ENCODE data around the gene FBH1. TPM values are rescaled to one million over a fixed set of nuclear protein-coding genes. Genes with fewer than 3 reads are reported as not detected.

FBH1 gene
- total RNA-seq, 5 donors from 2014 or later (not counting 1 experiment from before 2014, with no cell fraction given) = 72.8 to 95.5 (median 86.2) TPM

GRCh38 chr10:5887029-5887428 is 3.0 kb upstream of the FBH1 start:
- ATAC-seq (replicated peaks in 1 of 4) (no peak), DNase-seq (no peak)
- no CpG with 5 or more reads among the region's 1 CpG for WGBS (ENCODE audit: insufficient coverage)
- CTCF ChIA-PET = interaction anchor here in 1 of 2 donors (0.6 to 0.7 kb wide), 2 partner anchors 212 to 258 kb away, joined by 3 to 4 read pairs; no protein-coding TSS in a partner anchor
- Histone ChIP-seq H3K27me3 (replicated peaks in 1 of 2; ENCODE audit: control insufficient read depth in 2 of 2, extremely low read depth in 1 of 2, insufficient read depth in 2 of 2, low read length in 1 of 2) (no peaks in the 10 kb centered on the region), H3K36me3 (ENCODE audit: control insufficient read depth in 2 of 2, extremely low read depth in 1 of 2, insufficient read depth in 1 of 2, low read length in 1 of 2) (peaks cover 12 to 18% of the 10 kb centered on the region in 2 donors), H3K4me1 (ENCODE audit: control insufficient read depth in 1 of 2, extremely low read depth in 1 of 2, insufficient read depth in 2 of 2, low read length in 2 of 2) (peaks cover 11 to 30% of the 10 kb centered on the region in 2 experiments), H3K27ac (ENCODE audit: low read length) (no peak overlapping the region), H3K9me3 (no peaks in the 10 kb centered on the region), H3K4me3 (ENCODE audit: control insufficient read depth in 1 of 2, extremely low read depth in 1 of 2, low read length in 1 of 2) (no peak overlapping the region)
- H3K27me3 Mint-ChIP-seq = no peaks in the 10 kb centered on the region
- POLR2A ChIA-PET = interaction anchor here in 1 of 2 donors (0.7 kb wide), 2 partner anchors 19 to 116 kb away, joined by 5 to 6 read pairs; no protein-coding TSS in a partner anchor
- H3K27ac Mint-ChIP-seq = no peak overlapping the region
- peaks cover 30 to 35% (median 31%) of the 10 kb centered on the region in 3 donors for H3K4me1 Mint-ChIP-seq
- no peaks in the 10 kb centered on the region for H3K9me3 Mint-ChIP-seq
- H3K36me3 Mint-ChIP-seq = peaks cover 27% of the 10 kb centered on the region
- peak overlapping the region in 1 of 3 donors; percentile 19 for H3K4me3 Mint-ChIP-seq

- Mint-ChIP-seq H3K27ac (no peak overlapping the region), H3K9me3 (no peaks in the 10 kb centered on the region), H3K36me3 (peaks cover 24% of the 10 kb centered on the region), H3K4me1 (peaks cover 36 to 41% (median 37%) of the 10 kb centered on the region in 3 donors), H3K27me3 (no peaks in the 10 kb centered on the region), H3K4me3 (peak overlapping the region; percentile 25 to 90 (median 85))
- POLR2A ChIA-PET = no interaction called here
- WGBS (ENCODE audit: insufficient coverage) = 100% methylated on average over 4 of the region's 8 CpGs
- no peaks in the 10 kb centered on the region for H3K9me3 ChIP-seq
- H3K4me1 ChIP-seq (ENCODE audit: control insufficient read depth in 1 of 2, extremely low read depth in 1 of 2, insufficient read depth in 2 of 2, low read length in 2 of 2) = peaks cover 11 to 31% of the 10 kb centered on the region in 2 experiments
- no peak overlapping the region for H3K4me3 ChIP-seq (ENCODE audit: control insufficient read depth in 1 of 2, extremely low read depth in 1 of 2, low read length in 1 of 2)
- H3K36me3 ChIP-seq (ENCODE audit: control insufficient read depth in 2 of 2, extremely low read depth in 1 of 2, insufficient read depth in 1 of 2, low read length in 1 of 2) = peaks cover 6 to 13% of the 10 kb centered on the region in 2 donors
- no peak for DNase-seq
- CTCF ChIA-PET = interaction anchor here in 1 of 2 donors (0.7 kb wide), 1 partner anchor 23 kb away, joined by 5 read pairs; no protein-coding TSS in a partner anchor
- H3K27ac ChIP-seq (ENCODE audit: low read length) = no peak overlapping the region
- no peak for ATAC-seq (replicated peaks in 1 of 4)
- no peaks in the 10 kb centered on the region for H3K27me3 ChIP-seq (replicated peaks in 1 of 2; ENCODE audit: control insufficient read depth in 2 of 2, extremely low read depth in 1 of 2, insufficient read depth in 2 of 2, low read length in 1 of 2)
These were observed 2.4 kb upstream of the FBH1 start for GRCh38 chr10:5887641-5888040.

- no peaks in the 10 kb centered on the region for H3K27me3 Mint-ChIP-seq
- H3K4me1 Mint-ChIP-seq = peaks cover 42 to 47% (median 43%) of the 10 kb centered on the region in 3 donors
- peaks cover 18% of the 10 kb centered on the region for H3K36me3 Mint-ChIP-seq
- H3K9me3 Mint-ChIP-seq = no peaks in the 10 kb centered on the region
- peak overlapping the region in 1 of 2 donors; percentile 74 for H3K27ac Mint-ChIP-seq
- POLR2A ChIA-PET = no interaction called here
- peak overlapping the region; percentile 80 to 90 (median 85) for H3K4me3 Mint-ChIP-seq
- ATAC-seq (replicated peaks in 1 of 4) (no peak), DNase-seq (peak in 1 of 35 experiments; percentile 11)
- Histone ChIP-seq H3K4me1 (ENCODE audit: control insufficient read depth in 1 of 2, extremely low read depth in 1 of 2, insufficient read depth in 2 of 2, low read length in 2 of 2) (peaks cover 11 to 31% of the 10 kb centered on the region in 2 experiments), H3K27me3 (replicated peaks in 1 of 2; ENCODE audit: control insufficient read depth in 2 of 2, extremely low read depth in 1 of 2, insufficient read depth in 2 of 2, low read length in 1 of 2) (no peaks in the 10 kb centered on the region), H3K27ac (ENCODE audit: low read length) (no peak overlapping the region), H3K4me3 (ENCODE audit: control insufficient read depth in 1 of 2, extremely low read depth in 1 of 2, low read length in 1 of 2) (peak overlapping the region in 1 of 2 donors; percentile 72), H3K36me3 (ENCODE audit: control insufficient read depth in 2 of 2, extremely low read depth in 1 of 2, insufficient read depth in 1 of 2, low read length in 1 of 2) (peaks cover 6 to 11% of the 10 kb centered on the region in 2 donors), H3K9me3 (no peaks in the 10 kb centered on the region)
- 93% methylated on average over 3 of the region's 10 CpGs for WGBS (ENCODE audit: insufficient coverage)
- CTCF ChIA-PET = interaction anchor here in 1 of 2 donors (0.7 kb wide), 1 partner anchor 24 kb away, joined by 5 read pairs; no protein-coding TSS in a partner anchor
These were observed 1.7 kb upstream of the FBH1 start for GRCh38 chr10:5888351-5888750.

- peak overlapping the region; percentile 82 to 90 (median 88) for H3K4me3 Mint-ChIP-seq
- peak overlapping the region; percentile 65 to 74 for H3K27ac Mint-ChIP-seq
- H3K4me3 ChIP-seq (ENCODE audit: control insufficient read depth in 1 of 2, extremely low read depth in 1 of 2, low read length in 1 of 2) = peak overlapping the region; percentile 72 to 80
- peaks cover 11 to 31% of the 10 kb centered on the region in 2 experiments for H3K4me1 ChIP-seq (ENCODE audit: control insufficient read depth in 1 of 2, extremely low read depth in 1 of 2, insufficient read depth in 2 of 2, low read length in 2 of 2)
- no peaks in the 10 kb centered on the region for H3K27me3 ChIP-seq (replicated peaks in 1 of 2; ENCODE audit: control insufficient read depth in 2 of 2, extremely low read depth in 1 of 2, insufficient read depth in 2 of 2, low read length in 1 of 2)
- DNase-seq (peak in 27 of 35 experiments; percentile 7 to 60 (median 21)), ATAC-seq (replicated peaks in 1 of 4) (peak; percentile 18 to 43 (median 34))
- no peaks in the 10 kb centered on the region for H3K9me3 ChIP-seq
- ChIA-PET CTCF (interaction anchor here in 1 of 2 donors (1.0 to 1.1 kb wide), 2 partner anchors 198 to 454 kb away, joined by 3 to 5 read pairs; no protein-coding TSS in a partner anchor), POLR2A (interaction anchor here (0.7 to 0.9 kb wide), 2 partner anchors 88 to 313 kb away, joined by 4 read pairs; no protein-coding TSS in a partner anchor)
- no peaks in the 10 kb centered on the region for H3K27me3 Mint-ChIP-seq
- peak overlapping the region; percentile 20 for H3K27ac ChIP-seq (ENCODE audit: low read length)
- WGBS (ENCODE audit: insufficient coverage) = under 1% methylated on average over 80 of the region's 80 CpGs
- peaks cover 4 to 10% of the 10 kb centered on the region in 2 donors for H3K36me3 ChIP-seq (ENCODE audit: control insufficient read depth in 2 of 2, extremely low read depth in 1 of 2, insufficient read depth in 1 of 2, low read length in 1 of 2)
- H3K9me3 Mint-ChIP-seq = no peaks in the 10 kb centered on the region
- H3K4me1 Mint-ChIP-seq = peaks cover 47 to 53% (median 49%) of the 10 kb centered on the region in 3 donors
- H3K36me3 Mint-ChIP-seq = peaks cover 16% of the 10 kb centered on the region
These were observed 1.0 kb upstream of the FBH1 start for GRCh38 chr10:5888843-5889623.

DNA sequence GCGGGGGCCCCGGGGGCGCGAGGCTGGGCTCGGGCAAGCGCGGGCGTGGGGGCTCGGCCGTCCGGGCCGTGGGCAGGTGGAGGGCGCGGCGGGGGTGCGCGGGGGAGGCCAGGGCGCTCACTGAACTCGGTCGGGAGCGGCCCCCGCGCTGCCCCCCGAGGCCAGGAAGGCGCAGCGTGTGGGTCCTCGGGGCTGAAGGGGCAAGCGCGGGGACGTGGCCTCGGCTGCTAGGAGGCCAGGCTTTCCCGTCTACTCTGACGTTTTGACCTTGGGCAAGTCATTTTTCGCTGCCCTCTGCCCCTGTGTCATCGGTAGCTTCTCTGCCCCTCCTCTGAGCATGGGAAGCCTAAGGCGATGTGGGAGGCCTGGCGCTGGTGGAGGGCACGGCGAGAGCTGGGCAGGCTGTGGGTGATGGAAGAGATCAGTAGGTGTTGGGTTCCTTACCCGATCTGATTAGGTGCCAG is 441 bp downstream of the FBH1 start:
- ATAC-seq (replicated peaks in 1 of 4) = peak in 2 of 4 experiments; percentile 5 to 7
- under 1% methylated on average over 37 of the region's 40 CpGs for WGBS (ENCODE audit: insufficient coverage)
- no peak overlapping the region for H3K27ac ChIP-seq (ENCODE audit: low read length)
- H3K9me3 ChIP-seq = no peaks in the 10 kb centered on the region
- POLR2A ChIA-PET = interaction anchor here (0.6 to 0.9 kb wide), 3 partner anchors 13 to 689 kb away, joined by 3 to 5 read pairs (median 4); no protein-coding TSS in a partner anchor
- Mint-ChIP-seq H3K4me1 (peaks cover 59 to 65% (median 63%) of the 10 kb centered on the region in 3 donors), H3K36me3 (peaks cover 20% of the 10 kb centered on the region), H3K27ac (peak overlapping the region; percentile 81 to 83), H3K4me3 (peak overlapping the region; percentile 87 to 93 (median 90)), H3K27me3 (no peaks in the 10 kb centered on the region), H3K9me3 (no peaks in the 10 kb centered on the region)
- CTCF ChIA-PET = interaction anchor here in 1 of 2 donors (1.0 to 1.1 kb wide), 4 partner anchors 17 to 455 kb away, joined by 3 to 5 read pairs (median 3); no protein-coding TSS in a partner anchor
- peak overlapping the region; percentile 54 to 69 for H3K4me3 ChIP-seq (ENCODE audit: control insufficient read depth in 1 of 2, extremely low read depth in 1 of 2, low read length in 1 of 2)
- DNase-seq = peak in 8 of 35 experiments; percentile 4 to 33 (median 17)
- no peaks in the 10 kb centered on the region for H3K27me3 ChIP-seq (replicated peaks in 1 of 2; ENCODE audit: control insufficient read depth in 2 of 2, extremely low read depth in 1 of 2, insufficient read depth in 2 of 2, low read length in 1 of 2)
- H3K4me1 ChIP-seq (ENCODE audit: control insufficient read depth in 1 of 2, extremely low read depth in 1 of 2, insufficient read depth in 2 of 2, low read length in 2 of 2) = peaks cover 16 to 35% of the 10 kb centered on the region in 2 experiments
- peaks cover 4 to 15% of the 10 kb centered on the region in 2 donors for H3K36me3 ChIP-seq (ENCODE audit: control insufficient read depth in 2 of 2, extremely low read depth in 1 of 2, insufficient read depth in 1 of 2, low read length in 1 of 2)

- peaks cover 4 to 16% of the 10 kb centered on the region in 2 donors for H3K36me3 ChIP-seq (ENCODE audit: control insufficient read depth in 2 of 2, extremely low read depth in 1 of 2, insufficient read depth in 1 of 2, low read length in 1 of 2)
- no peaks in the 10 kb centered on the region for H3K9me3 ChIP-seq
- no peak for ATAC-seq (replicated peaks in 1 of 4)
- H3K4me1 Mint-ChIP-seq = peaks cover 64 to 69% (median 68%) of the 10 kb centered on the region in 3 donors
- no peaks in the 10 kb centered on the region for H3K9me3 Mint-ChIP-seq
- POLR2A ChIA-PET = no interaction called here
- no peaks in the 10 kb centered on the region for H3K27me3 Mint-ChIP-seq
- peak overlapping the region in 1 of 2 donors; percentile 83 for H3K27ac Mint-ChIP-seq
- peak overlapping the region in 1 of 2 donors; percentile 69 for H3K4me3 ChIP-seq (ENCODE audit: control insufficient read depth in 1 of 2, extremely low read depth in 1 of 2, low read length in 1 of 2)
- H3K27me3 ChIP-seq (replicated peaks in 1 of 2; ENCODE audit: control insufficient read depth in 2 of 2, extremely low read depth in 1 of 2, insufficient read depth in 2 of 2, low read length in 1 of 2) = no peaks in the 10 kb centered on the region
- H3K4me3 Mint-ChIP-seq = peak overlapping the region; percentile 87 to 93 (median 90)
- peaks cover 16 to 40% of the 10 kb centered on the region in 2 experiments for H3K4me1 ChIP-seq (ENCODE audit: control insufficient read depth in 1 of 2, extremely low read depth in 1 of 2, insufficient read depth in 2 of 2, low read length in 2 of 2)
- CTCF ChIA-PET = interaction anchor here in 1 of 2 donors (1.1 kb wide), 1 partner anchor 80 kb away, joined by 3 read pairs; no protein-coding TSS in a partner anchor
- no peak overlapping the region for H3K27ac ChIP-seq (ENCODE audit: low read length)
- no peak for DNase-seq
- peaks cover 16% of the 10 kb centered on the region for H3K36me3 Mint-ChIP-seq
- 85% methylated on average over 7 of the region's 7 CpGs for WGBS (ENCODE audit: insufficient coverage)
These were observed 966 bp downstream of the FBH1 start for GRCh38 chr10:5891009-5891408.
